Measurements from ENCODE around the gene DBR1. TPM values are rescaled to one million over a fixed set of nuclear protein-coding genes. Genes with fewer than 3 reads are reported as not detected.

Gene DBR1
- total and polyA plus RNA-seq, 9 of the 15 experiments (the other 6 are each of a cell fraction or from before 2014, with no cell fraction given) = 2.7 to 14.1 (median 10.9) TPM

DNA sequence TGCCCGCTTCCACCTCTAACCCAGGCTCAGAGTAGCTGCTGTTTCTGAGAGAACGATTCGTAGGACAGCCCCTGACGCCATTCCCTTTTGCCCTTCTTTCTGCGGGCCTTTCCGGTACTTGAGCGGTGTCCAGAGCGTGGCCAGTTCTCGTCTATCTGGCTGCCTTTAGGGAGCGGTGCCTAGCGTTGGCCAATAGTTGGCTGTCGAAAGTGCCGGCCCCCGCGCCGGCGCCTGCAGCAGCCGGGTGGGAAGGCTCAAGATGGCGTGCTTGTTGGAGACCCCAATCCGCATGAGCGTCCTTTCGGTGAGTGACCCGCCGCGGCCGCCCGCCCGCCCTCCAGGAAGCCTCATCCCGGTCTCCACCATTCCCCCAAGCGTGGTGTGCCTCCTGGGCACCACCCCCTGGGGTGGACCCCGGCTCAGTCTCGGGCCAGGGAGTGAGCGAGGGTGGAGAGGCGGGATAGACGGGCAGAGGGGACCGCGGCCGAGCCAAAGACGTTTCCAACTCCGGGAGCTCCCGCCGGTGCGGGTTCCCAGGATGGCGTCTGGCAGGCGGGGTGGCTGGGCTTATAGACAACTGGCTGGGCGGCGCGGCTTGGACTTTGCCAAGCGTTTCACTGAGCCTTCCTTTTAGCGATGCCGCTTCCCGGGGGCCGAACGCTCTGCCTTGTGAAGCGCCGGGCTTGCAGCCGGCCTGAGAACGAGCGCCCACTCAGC, 12.7 kb upstream of the DBR1 start, which contains the start of gene ARMC8 (continued):
- TF ChIP-seq, protein P1, sequence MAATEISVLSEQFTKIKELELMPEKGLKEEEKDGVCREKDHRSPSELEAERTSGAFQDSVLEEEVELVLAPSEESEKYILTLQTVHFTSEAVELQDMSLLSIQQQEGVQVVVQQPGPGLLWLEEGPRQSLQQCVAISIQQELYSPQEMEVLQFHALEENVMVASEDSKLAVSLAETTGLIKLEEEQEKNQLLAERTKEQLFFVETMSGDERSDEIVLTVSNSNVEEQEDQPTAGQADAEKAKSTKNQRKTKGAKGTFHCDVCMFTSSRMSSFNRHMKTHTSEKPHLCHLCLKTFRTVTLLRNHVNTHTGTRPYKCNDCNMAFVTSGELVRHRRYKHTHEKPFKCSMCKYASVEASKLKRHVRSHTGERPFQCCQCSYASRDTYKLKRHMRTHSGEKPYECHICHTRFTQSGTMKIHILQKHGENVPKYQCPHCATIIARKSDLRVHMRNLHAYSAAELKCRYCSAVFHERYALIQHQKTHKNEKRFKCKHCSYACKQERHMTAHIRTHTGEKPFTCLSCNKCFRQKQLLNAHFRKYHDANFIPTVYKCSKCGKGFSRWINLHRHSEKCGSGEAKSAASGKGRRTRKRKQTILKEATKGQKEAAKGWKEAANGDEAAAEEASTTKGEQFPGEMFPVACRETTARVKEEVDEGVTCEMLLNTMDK (IDR thresholded peaks at IDR 0.05; ENCODE audit: borderline replicate concordance, insufficient read depth, low read depth, low read length, poor library complexity, severe bottlenecking) = no peak
- TF ChIP-seq TAF1 (IDR thresholded peaks at IDR 0.05; ENCODE audit: control insufficient read depth, extremely low read depth, insufficient read depth, low read length, severe bottlenecking) = peak; percentile 78
- TF ChIP-seq ZNF668 (CRISPR knock-in tag; IDR thresholded peaks at IDR 0.05) = no peak
- TF ChIP-seq NFE2L1 (tag; IDR thresholded peaks at IDR 0.05; ENCODE audit: borderline replicate concordance, low read depth) = no peak
- TF ChIP-seq, protein P2, sequence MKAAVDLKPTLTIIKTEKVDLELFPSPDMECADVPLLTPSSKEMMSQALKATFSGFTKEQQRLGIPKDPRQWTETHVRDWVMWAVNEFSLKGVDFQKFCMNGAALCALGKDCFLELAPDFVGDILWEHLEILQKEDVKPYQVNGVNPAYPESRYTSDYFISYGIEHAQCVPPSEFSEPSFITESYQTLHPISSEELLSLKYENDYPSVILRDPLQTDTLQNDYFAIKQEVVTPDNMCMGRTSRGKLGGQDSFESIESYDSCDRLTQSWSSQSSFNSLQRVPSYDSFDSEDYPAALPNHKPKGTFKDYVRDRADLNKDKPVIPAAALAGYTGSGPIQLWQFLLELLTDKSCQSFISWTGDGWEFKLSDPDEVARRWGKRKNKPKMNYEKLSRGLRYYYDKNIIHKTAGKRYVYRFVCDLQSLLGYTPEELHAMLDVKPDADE (conservative IDR thresholded peaks at IDR 0.05; ENCODE audit: control insufficient read depth, low read depth, low read length) = no peak
- TF ChIP-seq TARDBP (IDR thresholded peaks at IDR 0.05) = no peak
- no peak for TF ChIP-seq NFIX (CRISPR knock-in tag; IDR thresholded peaks at IDR 0.05; ENCODE audit: low read depth)
- TF ChIP-seq CHD1 (IDR thresholded peaks at IDR 0.05; ENCODE audit: low read length) = peak; percentile 69
- no peak for TF ChIP-seq KLF16 (IDR thresholded peaks at IDR 0.05)
- no peak for TF ChIP-seq MECOM (CRISPR knock-in tag; IDR thresholded peaks at IDR 0.05)
- TF ChIP-seq RNF219 (CRISPR knock-in tag; IDR thresholded peaks at IDR 0.05) = no peak
- TF ChIP-seq LCOR (CRISPR knock-in tag; IDR thresholded peaks at IDR 0.05) = no peak; the same call in 1 of the 2 replicates
- TF ChIP-seq SNIP1 (IDR thresholded peaks at IDR 0.05; ENCODE audit: low read depth) = no peak
- no peak for TF ChIP-seq ZNF766 (CRISPR knock-in tag; conservative IDR thresholded peaks at IDR 0.05)
- TF ChIP-seq CHD2 (IDR thresholded peaks at IDR 0.05; ENCODE audit: low read depth, low read length) = no peak
- TF ChIP-seq ZNF764 (CRISPR knock-in tag; IDR thresholded peaks at IDR 0.05; ENCODE audit: low read depth) = no peak
- TF ChIP-seq ZNF311 (CRISPR knock-in tag; IDR thresholded peaks at IDR 0.05) = no peak
- TF ChIP-seq, protein P3, sequence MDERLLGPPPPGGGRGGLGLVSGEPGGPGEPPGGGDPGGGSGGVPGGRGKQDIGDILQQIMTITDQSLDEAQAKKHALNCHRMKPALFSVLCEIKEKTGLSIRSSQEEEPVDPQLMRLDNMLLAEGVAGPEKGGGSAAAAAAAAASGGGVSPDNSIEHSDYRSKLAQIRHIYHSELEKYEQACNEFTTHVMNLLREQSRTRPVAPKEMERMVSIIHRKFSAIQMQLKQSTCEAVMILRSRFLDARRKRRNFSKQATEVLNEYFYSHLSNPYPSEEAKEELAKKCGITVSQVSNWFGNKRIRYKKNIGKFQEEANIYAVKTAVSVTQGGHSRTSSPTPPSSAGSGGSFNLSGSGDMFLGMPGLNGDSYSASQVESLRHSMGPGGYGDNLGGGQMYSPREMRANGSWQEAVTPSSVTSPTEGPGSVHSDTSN (CRISPR knock-in tag; IDR thresholded peaks at IDR 0.05; ENCODE audit: low read depth) = no peak
- TF ChIP-seq, protein P3 (tag; conservative IDR thresholded peaks at IDR 0.05; ENCODE audit: low read depth) = no peak
- TF ChIP-seq GATA2 (CRISPR knock-in tag; IDR thresholded peaks at IDR 0.05) = no peak
- TF ChIP-seq KHSRP (IDR thresholded peaks at IDR 0.05) = no peak

Measured in K562 (cell line).